K562 (cell line): ENCODE measurements around the gene MAPKAPK2. TPM values are rescaled to one million over a fixed set of nuclear protein-coding genes. Genes with fewer than 3 reads are reported as not detected.

Experiments used
- ARID1B ChIP-seq: fragments of 450-650 bp; IDR thresholded peaks from 2 replicates; pipeline ENCODE4 v1.6.1; 2016; ENCODE audit warnings: antibody characterized with exemption, mild to moderate bottlenecking, inconsistent platforms
- DACH1 ChIP-seq: fragments of 450-650 bp; IDR thresholded peaks from 2 replicates; pipeline ENCODE4 v1.6.1; 2018; ENCODE audit not compliant: partially characterized antibody
- EWSR1 ChIP-seq: fragments of 450-650 bp; IDR thresholded peaks from 2 replicates; pipeline ENCODE4 v1.6.1; 2018; ENCODE audit warnings: borderline replicate concordance, mild to moderate bottlenecking, low read depth, moderate library complexity; ENCODE audit not compliant: partially characterized antibody
- MXI1 ChIP-seq: IDR thresholded peaks from 2 replicates; pipeline ENCODE4 v1.6.1; 2011; ENCODE audit warnings: low read depth, mild to moderate bottlenecking, improper control_type of control experiment, low read length
- POLR2AphosphoS5 ChIP-seq: IDR thresholded peaks from 2 replicates; pipeline ENCODE4 v1.6.1; 2011; ENCODE audit warnings: mild to moderate bottlenecking, low read depth, low read length, moderate library complexity; ENCODE audit not compliant: control insufficient read depth, insufficient read depth
- RBBP5 ChIP-seq: fragments of 200-600 bp; sonication (generic); IDR thresholded peaks from 2 replicates; pipeline ENCODE4 v1.6.1; 2012; ENCODE audit warnings: borderline replicate concordance, mild to moderate bottlenecking, low read length, control low read depth, inconsistent platforms; ENCODE audit not compliant: insufficient read depth, poor library complexity, severe bottlenecking
- RBM34 ChIP-seq: fragments of 200-400 bp; formaldehyde crosslinking; IDR thresholded peaks from 2 replicates; pipeline ENCODE4 v1.6.1; 2018; ENCODE audit warnings: low read length, borderline replicate concordance; ENCODE audit not compliant: insufficient read depth
- SOX6 ChIP-seq: fragments of 450-650 bp; IDR thresholded peaks from 2 replicates; pipeline ENCODE4 v1.6.1; 2014; ENCODE audit warnings: mild to moderate bottlenecking
- SP1 ChIP-seq: sonication (generic); formaldehyde crosslinking; IDR thresholded peaks from 2 replicates; pipeline ENCODE4 v1.8.1; 2022; ENCODE audit warnings: mild to moderate bottlenecking, missing genetic modification reagents
- TBP ChIP-seq: optimal IDR thresholded peaks from 2 replicates; pipeline ENCODE3; 2011; ENCODE audit warnings: low read depth, low read length, improper control_type of control experiment
- ZC3H8 ChIP-seq: fragments of 450-650 bp; IDR thresholded peaks from 2 replicates; pipeline ENCODE4 v1.6.1; 2017
- ZZZ3 ChIP-seq: fragments of 450-650 bp; IDR thresholded peaks from 2 replicates; pipeline ENCODE4 v1.6.1; 2016; ENCODE audit warnings: antibody characterized with exemption, mild to moderate bottlenecking, moderate library complexity
- polyA plus RNA-seq, 8 experiments: library from polyadenylated mRNA; depleted of rRNA in 4 of 8; stranded (reverse) in 5 of 8; unstranded in 3 of 8; fragments of >200 nt; fragmentation: Nextera tagmentation in 2 of 8; fragmentation: Illumina TruSeq in 1 of 8; extraction: Ambion mirVana in 2 of 8; extraction: Trizol in 1 of 8; gene quantifications; 2 replicates each; pipeline versions ENCODE4 v1.2.1 to v1.2.3, GENCODE V29; 2011 to 2014; ENCODE audit warnings: inconsistent platforms in 1 of 8, missing spikeins in 1 of 8
- total RNA-seq, 7 experiments: library from RNA; depleted of rRNA in 6 of 7; stranded (reverse); fragments of >200 nt in 6 of 7; fragmentation: Illumina TruSeq in 2 of 7; extraction: Trizol in 2 of 7; gene quantifications; 2 replicates each; pipeline versions ENCODE4 v1.2.1 to v1.2.3, GENCODE V29; 2011 to 2021; ENCODE audit warnings: low replicate concordance in 1 of 7
- TF ChIP-seq, protein P1 (sequence below): fragments of 200-800 bp; sonication (Bioruptor generic); IDR thresholded peaks from 2 replicates; pipeline ENCODE4 v1.6.1; 2017; ENCODE audit warnings: missing genetic modification characterization, missing compliant biosample characterization
- TF ChIP-seq, protein P2 (sequence below): sonication (generic); formaldehyde crosslinking; IDR thresholded peaks from 2 replicates; pipeline ENCODE4 v1.8.0; 2022; ENCODE audit warnings: mild to moderate bottlenecking, missing genetic modification reagents
- TF ChIP-seq, protein P3 (sequence below): fragments of 450-650 bp; IDR thresholded peaks from 2 replicates; pipeline ENCODE4 v1.7.0; 2016; ENCODE audit warnings: borderline replicate concordance
- TF ChIP-seq, protein P4 (sequence below), 3 experiments: fragments of 200-800 bp in 1 of 3; sonication (Bioruptor generic) in 1 of 3; sonication (generic) in 1 of 3; formaldehyde crosslinking in 1 of 3; IDR thresholded peaks; 2 replicates each; pipeline versions ENCODE4 v1.6.1 to v1.8.0; 2016 to 2022; ENCODE audit warnings: mild to moderate bottlenecking in 2 of 3, missing compliant biosample characterization in 2 of 3, missing genetic modification characterization in 2 of 3, missing genetic modification reagents in 1 of 3

The MAPKAPK2 gene
- total and polyA plus RNA-seq, 9 of the 15 experiments (the other 6 are each of a cell fraction or from before 2014, with no cell fraction given): 0.63 to 94.2 (median 52.1) TPM

DNA sequence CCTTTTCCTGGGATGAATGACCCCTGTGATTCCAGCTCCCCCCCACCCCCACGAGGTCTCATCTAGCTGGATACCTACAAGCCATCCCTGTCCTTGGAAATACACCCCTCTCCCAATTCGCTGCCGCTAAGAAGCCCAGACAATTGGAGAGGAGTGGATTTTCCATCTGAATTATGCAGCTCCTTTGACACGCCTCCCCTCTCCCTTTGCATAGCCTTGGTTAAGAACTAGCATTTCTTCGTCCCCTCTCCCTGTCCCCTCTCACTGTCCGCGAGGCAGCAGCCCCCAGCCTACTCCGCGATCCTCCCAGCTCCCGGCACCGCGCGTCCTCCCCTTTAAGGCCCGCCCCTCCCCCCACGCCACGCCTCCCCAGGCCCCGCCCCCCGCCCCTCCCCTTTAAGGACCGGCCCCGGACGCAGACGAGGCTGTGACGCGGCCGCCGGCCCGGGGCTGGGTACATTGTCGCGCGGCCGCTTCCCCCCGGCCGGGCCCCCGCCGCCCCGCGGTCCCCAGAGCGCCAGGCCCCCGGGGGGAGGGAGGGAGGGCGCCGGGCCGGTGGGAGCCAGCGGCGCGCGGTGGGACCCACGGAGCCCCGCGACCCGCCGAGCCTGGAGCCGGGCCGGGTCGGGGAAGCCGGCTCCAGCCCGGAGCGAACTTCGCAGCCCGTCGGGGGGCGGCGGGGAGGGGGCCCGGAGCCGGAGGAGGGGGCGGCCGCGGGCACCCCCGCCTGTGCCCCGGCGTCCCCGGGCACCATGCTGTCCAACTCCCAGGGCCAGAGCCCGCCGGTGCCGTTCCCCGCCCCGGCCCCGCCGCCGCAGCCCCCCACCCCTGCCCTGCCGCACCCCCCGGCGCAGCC lies at the start of gene MAPKAPK2 (continued):
- TF ChIP-seq DACH1 (no peak), MXI1 (0 out of 2 replicates have a peak, but pooled peaks have one; percentile 5), ZC3H8 (no peak), EWSR1 (no peak), RBM34 (no peak), ZZZ3 (no peak), SP1 (CRISPR knock-in tag) (peak; percentile 53; the same call in 1 of the 2 replicates), POLR2AphosphoS5 (peak; percentile 44; the same call in 1 of the 2 replicates), ARID1B (0 out of 2 replicates have a peak, but pooled peaks have one; percentile 15), TBP (no peak), RBBP5 (peak; percentile 35), SOX6 (no peak)
- TF ChIP-seq, protein P1, sequence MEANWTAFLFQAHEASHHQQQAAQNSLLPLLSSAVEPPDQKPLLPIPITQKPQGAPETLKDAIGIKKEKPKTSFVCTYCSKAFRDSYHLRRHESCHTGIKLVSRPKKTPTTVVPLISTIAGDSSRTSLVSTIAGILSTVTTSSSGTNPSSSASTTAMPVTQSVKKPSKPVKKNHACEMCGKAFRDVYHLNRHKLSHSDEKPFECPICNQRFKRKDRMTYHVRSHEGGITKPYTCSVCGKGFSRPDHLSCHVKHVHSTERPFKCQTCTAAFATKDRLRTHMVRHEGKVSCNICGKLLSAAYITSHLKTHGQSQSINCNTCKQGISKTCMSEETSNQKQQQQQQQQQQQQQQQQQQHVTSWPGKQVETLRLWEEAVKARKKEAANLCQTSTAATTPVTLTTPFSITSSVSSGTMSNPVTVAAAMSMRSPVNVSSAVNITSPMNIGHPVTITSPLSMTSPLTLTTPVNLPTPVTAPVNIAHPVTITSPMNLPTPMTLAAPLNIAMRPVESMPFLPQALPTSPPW: peak; percentile 85
- TF ChIP-seq, protein P2, sequence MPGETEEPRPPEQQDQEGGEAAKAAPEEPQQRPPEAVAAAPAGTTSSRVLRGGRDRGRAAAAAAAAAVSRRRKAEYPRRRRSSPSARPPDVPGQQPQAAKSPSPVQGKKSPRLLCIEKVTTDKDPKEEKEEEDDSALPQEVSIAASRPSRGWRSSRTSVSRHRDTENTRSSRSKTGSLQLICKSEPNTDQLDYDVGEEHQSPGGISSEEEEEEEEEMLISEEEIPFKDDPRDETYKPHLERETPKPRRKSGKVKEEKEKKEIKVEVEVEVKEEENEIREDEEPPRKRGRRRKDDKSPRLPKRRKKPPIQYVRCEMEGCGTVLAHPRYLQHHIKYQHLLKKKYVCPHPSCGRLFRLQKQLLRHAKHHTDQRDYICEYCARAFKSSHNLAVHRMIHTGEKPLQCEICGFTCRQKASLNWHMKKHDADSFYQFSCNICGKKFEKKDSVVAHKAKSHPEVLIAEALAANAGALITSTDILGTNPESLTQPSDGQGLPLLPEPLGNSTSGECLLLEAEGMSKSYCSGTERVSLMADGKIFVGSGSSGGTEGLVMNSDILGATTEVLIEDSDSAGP (CRISPR knock-in tag): peak; percentile 90
- TF ChIP-seq, protein P3, sequence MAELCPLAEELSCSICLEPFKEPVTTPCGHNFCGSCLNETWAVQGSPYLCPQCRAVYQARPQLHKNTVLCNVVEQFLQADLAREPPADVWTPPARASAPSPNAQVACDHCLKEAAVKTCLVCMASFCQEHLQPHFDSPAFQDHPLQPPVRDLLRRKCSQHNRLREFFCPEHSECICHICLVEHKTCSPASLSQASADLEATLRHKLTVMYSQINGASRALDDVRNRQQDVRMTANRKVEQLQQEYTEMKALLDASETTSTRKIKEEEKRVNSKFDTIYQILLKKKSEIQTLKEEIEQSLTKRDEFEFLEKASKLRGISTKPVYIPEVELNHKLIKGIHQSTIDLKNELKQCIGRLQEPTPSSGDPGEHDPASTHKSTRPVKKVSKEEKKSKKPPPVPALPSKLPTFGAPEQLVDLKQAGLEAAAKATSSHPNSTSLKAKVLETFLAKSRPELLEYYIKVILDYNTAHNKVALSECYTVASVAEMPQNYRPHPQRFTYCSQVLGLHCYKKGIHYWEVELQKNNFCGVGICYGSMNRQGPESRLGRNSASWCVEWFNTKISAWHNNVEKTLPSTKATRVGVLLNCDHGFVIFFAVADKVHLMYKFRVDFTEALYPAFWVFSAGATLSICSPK: peak; percentile 86; the same call in 1 of the 2 replicates
- TF ChIP-seq, protein P4, sequence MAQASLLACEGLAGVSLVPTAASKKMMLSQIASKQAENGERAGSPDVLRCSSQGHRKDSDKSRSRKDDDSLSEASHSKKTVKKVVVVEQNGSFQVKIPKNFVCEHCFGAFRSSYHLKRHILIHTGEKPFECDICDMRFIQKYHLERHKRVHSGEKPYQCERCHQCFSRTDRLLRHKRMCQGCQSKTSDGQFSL (CRISPR knock-in tag; IDR thresholded peaks at IDR 0.05): no peak
- TF ChIP-seq, protein P4 (tag; IDR thresholded peaks at IDR 0.05): 0 out of 4 replicates have a peak, but pooled peaks of 1 of the 2 experiments have one; percentile 42
- TF ChIP-seq, all 486 proteins: peak for 37
